ENCODE data around the gene DGKQ. TPM values are rescaled to one million over a fixed set of nuclear protein-coding genes. Genes with fewer than 3 reads are reported as not detected.

DGKQ gene
- total RNA-seq, 1 donor from 2014 or later: 15.4 TPM

- TF ChIP-seq, protein P1, sequence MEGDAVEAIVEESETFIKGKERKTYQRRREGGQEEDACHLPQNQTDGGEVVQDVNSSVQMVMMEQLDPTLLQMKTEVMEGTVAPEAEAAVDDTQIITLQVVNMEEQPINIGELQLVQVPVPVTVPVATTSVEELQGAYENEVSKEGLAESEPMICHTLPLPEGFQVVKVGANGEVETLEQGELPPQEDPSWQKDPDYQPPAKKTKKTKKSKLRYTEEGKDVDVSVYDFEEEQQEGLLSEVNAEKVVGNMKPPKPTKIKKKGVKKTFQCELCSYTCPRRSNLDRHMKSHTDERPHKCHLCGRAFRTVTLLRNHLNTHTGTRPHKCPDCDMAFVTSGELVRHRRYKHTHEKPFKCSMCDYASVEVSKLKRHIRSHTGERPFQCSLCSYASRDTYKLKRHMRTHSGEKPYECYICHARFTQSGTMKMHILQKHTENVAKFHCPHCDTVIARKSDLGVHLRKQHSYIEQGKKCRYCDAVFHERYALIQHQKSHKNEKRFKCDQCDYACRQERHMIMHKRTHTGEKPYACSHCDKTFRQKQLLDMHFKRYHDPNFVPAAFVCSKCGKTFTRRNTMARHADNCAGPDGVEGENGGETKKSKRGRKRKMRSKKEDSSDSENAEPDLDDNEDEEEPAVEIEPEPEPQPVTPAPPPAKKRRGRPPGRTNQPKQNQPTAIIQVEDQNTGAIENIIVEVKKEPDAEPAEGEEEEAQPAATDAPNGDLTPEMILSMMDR (IDR thresholded peaks at IDR 0.05): no peak
Measured at GRCh38 chr4:965048-965765, 8.2 kb downstream of the DGKQ start.

DNA sequence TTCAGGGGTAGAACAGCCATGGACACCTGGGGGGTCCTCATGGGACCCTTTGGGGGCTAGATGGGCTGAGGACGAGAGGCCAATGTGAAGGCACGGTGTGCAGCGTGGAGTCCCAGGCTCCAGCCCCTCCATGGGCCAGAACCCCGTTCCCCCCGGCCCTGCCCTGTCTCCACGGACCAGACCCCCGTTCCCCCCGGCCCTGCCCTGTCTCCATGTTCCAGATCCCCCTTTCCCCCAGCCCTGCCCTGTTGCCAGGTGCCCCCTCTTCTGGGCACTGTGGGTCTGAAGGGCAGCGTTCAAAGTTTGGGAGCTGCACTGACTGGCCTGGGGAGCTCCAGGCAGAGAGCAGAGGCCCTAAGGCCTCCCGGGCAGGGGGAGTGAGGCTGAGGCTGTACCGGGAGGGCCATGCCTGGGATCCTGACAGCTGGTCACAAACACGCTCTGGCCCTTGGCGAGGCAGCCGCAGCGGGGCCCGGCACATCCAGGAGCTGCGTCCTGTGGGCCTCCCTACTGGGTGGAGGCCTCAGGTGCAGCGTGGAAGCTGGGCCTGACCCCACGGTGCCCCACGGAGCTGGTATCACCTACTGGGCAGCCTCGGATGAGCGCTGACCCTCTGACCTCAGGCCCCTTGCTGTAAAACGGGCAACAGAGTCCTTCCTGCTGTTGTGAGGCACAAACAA is 8.9 kb downstream of the DGKQ start:
- peaks cover 2% of the 10 kb centered on the region for H3K36me3 Mint-ChIP-seq (ENCODE audit: low read depth)
- TF ChIP-seq, protein P1 (IDR thresholded peaks at IDR 0.05): no peak
- H3K27ac Mint-ChIP-seq (ENCODE audit: unreplicated experiment): no peak overlapping the region
- H3K4me1 Mint-ChIP-seq (ENCODE audit: low read depth): no peaks in the 10 kb centered on the region
- no peaks in the 10 kb centered on the region for H3K9me3 Mint-ChIP-seq (ENCODE audit: low read depth)
- H3K4me3 Mint-ChIP-seq (ENCODE audit: unreplicated experiment): no peak overlapping the region
- H3K27me3 Mint-ChIP-seq (ENCODE audit: low read depth): no peaks in the 10 kb centered on the region
- DNase-seq (ENCODE audit: low spot score): peak; percentile 79

More at GRCh38 chr4:965048-965765, 8.2 kb downstream of the DGKQ start:
- H3K36me3 Mint-ChIP-seq (ENCODE audit: low read depth): peaks cover 2% of the 10 kb centered on the region
- no peaks in the 10 kb centered on the region for H3K9me3 Mint-ChIP-seq (ENCODE audit: low read depth)
- no peak overlapping the region for H3K27ac Mint-ChIP-seq (ENCODE audit: unreplicated experiment)
- no peaks in the 10 kb centered on the region for H3K27me3 Mint-ChIP-seq (ENCODE audit: low read depth)
- H3K4me3 Mint-ChIP-seq (ENCODE audit: unreplicated experiment): no peak overlapping the region
- H3K4me1 Mint-ChIP-seq (ENCODE audit: low read depth): no peaks in the 10 kb centered on the region
- DNase-seq (ENCODE audit: low spot score): peak; percentile 88

DNA sequence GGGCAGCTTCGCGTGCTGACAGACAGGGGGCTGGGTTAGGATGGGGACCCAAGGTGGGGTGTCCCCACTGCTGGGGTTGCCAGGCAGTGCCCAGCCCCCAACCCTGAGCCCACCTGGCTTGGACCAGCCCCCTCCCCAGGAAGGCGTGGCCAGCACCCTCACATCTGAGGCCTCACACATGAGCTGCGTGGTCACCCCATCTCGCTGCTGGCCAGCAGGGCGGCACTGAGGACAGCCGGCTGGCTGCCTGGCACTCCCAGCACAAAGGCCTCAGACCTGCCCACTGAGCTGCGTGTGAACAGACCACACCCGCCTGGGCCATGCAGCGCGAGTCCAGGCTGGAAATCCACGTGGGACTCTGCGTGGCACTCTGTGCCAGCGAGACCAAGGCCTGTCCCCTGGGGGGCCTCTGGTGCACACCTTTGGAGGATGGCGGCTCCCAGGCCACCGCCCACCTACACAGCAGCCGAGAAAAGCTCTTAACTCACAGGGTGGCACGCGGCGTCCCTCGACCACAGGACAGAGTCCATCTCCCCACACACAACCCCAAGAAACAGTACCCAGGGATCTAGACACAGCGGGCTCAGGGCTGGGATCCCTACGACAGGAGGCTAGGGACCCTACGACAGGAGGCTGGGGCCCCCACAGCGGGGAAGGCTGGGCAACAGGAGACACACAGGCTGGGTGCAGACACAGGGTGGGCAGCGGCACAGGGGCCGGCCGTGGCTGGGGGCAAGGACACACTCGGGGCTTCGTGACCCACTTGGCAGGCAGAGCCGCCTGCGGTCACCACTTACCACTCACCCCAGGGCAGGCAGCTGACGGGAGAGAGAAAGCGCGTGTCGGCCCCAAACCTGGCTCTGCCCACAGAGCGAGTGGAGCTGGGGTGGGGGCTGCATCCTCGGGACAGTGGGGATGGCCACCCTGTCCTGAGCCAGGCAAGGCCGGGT is 9.8 kb downstream of the DGKQ start:
- Mint-ChIP-seq H3K9me3 (ENCODE audit: low read depth) (no peaks in the 10 kb centered on the region), H3K4me1 (ENCODE audit: low read depth) (no peaks in the 10 kb centered on the region), H3K36me3 (ENCODE audit: low read depth) (peaks cover 4% of the 10 kb centered on the region), H3K27ac (ENCODE audit: unreplicated experiment) (no peak overlapping the region), H3K27me3 (ENCODE audit: low read depth) (no peaks in the 10 kb centered on the region), H3K4me3 (ENCODE audit: unreplicated experiment) (no peak overlapping the region)
- DNase-seq (ENCODE audit: low spot score): peak; percentile 88
- TF ChIP-seq, protein P1 (IDR thresholded peaks at IDR 0.05): no peak

GRCh38 chr4:962231-963208 is 10.8 kb downstream of the DGKQ start:
- no peaks in the 10 kb centered on the region for H3K4me1 Mint-ChIP-seq (ENCODE audit: low read depth)
- H3K27ac Mint-ChIP-seq (ENCODE audit: unreplicated experiment): no peak overlapping the region
- no peak overlapping the region for H3K4me3 Mint-ChIP-seq (ENCODE audit: unreplicated experiment)
- TF ChIP-seq, protein P1 (IDR thresholded peaks at IDR 0.05): no peak
- H3K27me3 Mint-ChIP-seq (ENCODE audit: low read depth): no peaks in the 10 kb centered on the region
- peak; percentile 94 for DNase-seq (ENCODE audit: low spot score)
- no peaks in the 10 kb centered on the region for H3K9me3 Mint-ChIP-seq (ENCODE audit: low read depth)
- peaks cover 6% of the 10 kb centered on the region for H3K36me3 Mint-ChIP-seq (ENCODE audit: low read depth)

All from chondrocyte (in vitro differentiated cells).